Neuronal stem cell (in vitro differentiated cells): ENCODE results near the gene EMB.
"Not testable (repeated sequence)": the region's sequence is repeated elsewhere in the genome, so short reads cannot be mapped to it uniquely, and the experiment has no call there.

ENCODE experiments used
- DNase-seq: peaks from one replicate; pipeline ENCODE4 v3.0.0-alpha.2; 2013; ENCODE audit warnings: low spot score
- H2AFZ ChIP-seq: one replicate; pipeline ENCODE4 v1.6.1; 2013; ENCODE audit warnings: mild to moderate bottlenecking, low read length, inconsistent platforms
- H2AK5ac ChIP-seq: 2 replicates; pipeline ENCODE4 v1.6.1; 2013; ENCODE audit warnings: low read depth, mild to moderate bottlenecking, inconsistent platforms, low read length, moderate library complexity, mixed read lengths
- H2BK120ac ChIP-seq: 2 replicates; pipeline ENCODE4 v1.6.1; 2013; ENCODE audit warnings: low read depth, mild to moderate bottlenecking, inconsistent platforms, low read length, moderate library complexity, mixed read lengths
- H2BK12ac ChIP-seq: one replicate; pipeline ENCODE4 v1.6.1; 2013; ENCODE audit warnings: low read length, inconsistent platforms
- H2BK15ac ChIP-seq: 2 replicates; pipeline ENCODE4 v1.6.1; 2013; ENCODE audit warnings: mild to moderate bottlenecking, low read length, inconsistent platforms, mixed read lengths
- H2BK5ac ChIP-seq: one replicate; pipeline ENCODE4 v1.6.1; 2013; ENCODE audit warnings: inconsistent platforms, mild to moderate bottlenecking, low read length, moderate library complexity
- H3K14ac ChIP-seq: one replicate; pipeline ENCODE4 v1.6.1; 2013; ENCODE audit warnings: low read length, inconsistent platforms
- H3K18ac ChIP-seq: 2 replicates; pipeline ENCODE4 v1.6.1; 2013; ENCODE audit warnings: low read length, inconsistent platforms
- H3K23ac ChIP-seq: 2 replicates; pipeline ENCODE4 v1.6.1; 2013; ENCODE audit warnings: low read depth, mild to moderate bottlenecking, mixed read lengths, low read length, inconsistent platforms; ENCODE audit not compliant: poor library complexity
- H3K27ac ChIP-seq: replicated peaks from 3 replicates; pipeline ENCODE4 v1.5.1; 2013; ENCODE audit warnings: low read length, inconsistent platforms
- H3K27me3 ChIP-seq, 3 experiments: 2 replicates each; pipeline ENCODE4 v1.6.1; 2013; ENCODE audit warnings: low read length in 3 of 3, mild to moderate bottlenecking in 2 of 3, inconsistent platforms in 1 of 3, low read depth in 1 of 3, mixed read lengths in 1 of 3, moderate library complexity in 1 of 3; ENCODE audit not compliant: control insufficient read depth in 3 of 3, insufficient read depth in 3 of 3
- H3K36me3 ChIP-seq, 2 donors: replicated peaks in 1 of 2; 2 replicates each; pipeline ENCODE4 v1.6.1; 2013; ENCODE audit warnings: low read length in 2 of 2; ENCODE audit not compliant: control insufficient read depth in 2 of 2, insufficient read depth in 2 of 2
- H3K4ac ChIP-seq: 2 replicates; pipeline ENCODE4 v1.6.1; 2013; ENCODE audit warnings: inconsistent platforms, mild to moderate bottlenecking, low read length, moderate library complexity
- H3K4me1 ChIP-seq, 2 donors: 1 replicate in 1 of 2; 2 replicates in 1 of 2; pipeline ENCODE4 v1.6.1; 2013; ENCODE audit warnings: low read length in 2 of 2, low read depth in 1 of 2; ENCODE audit not compliant: control insufficient read depth in 2 of 2, insufficient read depth in 1 of 2
- H3K4me2 ChIP-seq: one replicate; pipeline ENCODE4 v1.6.1; 2013; ENCODE audit warnings: mild to moderate bottlenecking, low read length, inconsistent platforms; ENCODE audit not compliant: insufficient read depth, poor library complexity, severe bottlenecking
- H3K4me3 ChIP-seq, 2 donors: 2 replicates each; pipeline ENCODE4 v1.5.1; 2013; ENCODE audit warnings: low read length in 2 of 2, mild to moderate bottlenecking in 2 of 2, inconsistent platforms in 1 of 2, moderate library complexity in 1 of 2
- H3K79me1 ChIP-seq: one replicate; pipeline ENCODE4 v1.6.1; 2013; ENCODE audit warnings: low read depth, mild to moderate bottlenecking, inconsistent platforms, low read length, moderate library complexity
- H3K9ac ChIP-seq: one replicate; pipeline ENCODE4 v1.6.1; 2013; ENCODE audit warnings: mild to moderate bottlenecking, low read depth, low read length, inconsistent platforms; ENCODE audit not compliant: poor library complexity
- H3K9me3 ChIP-seq, 2 donors: replicated peaks in 1 of 2; 2 replicates each; pipeline versions ENCODE3 to v1.6.1; 2013; ENCODE audit warnings: low read length in 2 of 2, mild to moderate bottlenecking in 2 of 2, inconsistent platforms in 1 of 2, low read depth in 1 of 2, mixed read lengths in 1 of 2, moderate library complexity in 1 of 2; ENCODE audit not compliant: control insufficient read depth in 2 of 2, insufficient read depth in 1 of 2
- H4K8ac ChIP-seq: one replicate; pipeline ENCODE4 v1.6.1; 2013; ENCODE audit warnings: low read depth, mild to moderate bottlenecking, inconsistent platforms, low read length, moderate library complexity
- H4K91ac ChIP-seq: one replicate; pipeline ENCODE4 v1.6.1; 2013; ENCODE audit warnings: low read length, low read depth, mild to moderate bottlenecking, inconsistent platforms; ENCODE audit not compliant: poor library complexity
- WGBS, 2 donors: extraction: QIAGEN DNeasy Blood & Tissue Kit; methylation state at CpG; one replicate each; pipeline ENCODE4 v1.1.7; 2013; ENCODE audit warnings: missing lambda C conversion rate in 2 of 2, mixed read lengths in 1 of 2; ENCODE audit not compliant: insufficient read length in 2 of 2, insufficient replicate concordance in 1 of 2; ENCODE audit errors: extremely low coverage in 2 of 2; 5-methylcytosine and 5-hydroxymethylcytosine counted together

Gene EMB

GRCh38 chr5:50458372-50458771 lies 17.3 kb upstream of the EMB start:
- H3K23ac ChIP-seq, H3K14ac ChIP-seq, H2BK15ac ChIP-seq, H3K9me3 ChIP-seq, DNase-seq, H3K9ac ChIP-seq, H3K4me2 ChIP-seq, H3K36me3 ChIP-seq, H2BK5ac ChIP-seq, H2BK120ac ChIP-seq, H3K27me3 ChIP-seq, H2BK12ac ChIP-seq, H2AFZ ChIP-seq, H2AK5ac ChIP-seq, H3K18ac ChIP-seq, H3K27ac ChIP-seq, H3K79me1 ChIP-seq, H4K91ac ChIP-seq, H4K8ac ChIP-seq, H3K4me1 ChIP-seq, H3K4ac ChIP-seq, H3K4me3 ChIP-seq: not testable (repeated sequence)
- WGBS, 2 donors, result no CpG with 5 or more reads among the region's 9 CpGs

GRCh38 chr5:50449241-50449640 lies 8.2 kb upstream of the EMB start:
- H3K27me3 ChIP-seq, H3K36me3 ChIP-seq, H4K91ac ChIP-seq, H4K8ac ChIP-seq, H3K4me1 ChIP-seq, H2BK120ac ChIP-seq, H3K9me3 ChIP-seq, H3K9ac ChIP-seq, H2BK12ac ChIP-seq, H3K14ac ChIP-seq, H2BK15ac ChIP-seq, H3K4ac ChIP-seq, H3K23ac ChIP-seq, H2BK5ac ChIP-seq, DNase-seq, H2AK5ac ChIP-seq, H3K4me3 ChIP-seq, H3K27ac ChIP-seq, H3K79me1 ChIP-seq, H3K4me2 ChIP-seq, H3K18ac ChIP-seq, H2AFZ ChIP-seq: not testable (repeated sequence)
- no CpG with 5 or more reads among the region's 3 CpGs for WGBS, 2 donors

GRCh38 chr5:50447941-50448340 lies 6.9 kb upstream of the EMB start:
- no peak overlapping the region for H2BK5ac ChIP-seq
- no peak for DNase-seq
- no peak overlapping the region for H4K91ac ChIP-seq
- H2BK120ac ChIP-seq, result no peak overlapping the region
- no peak overlapping the region for H3K27ac ChIP-seq
- peaks cover 0 to 4% (median 0%) of the 10 kb centered on the region in 3 experiments for H3K27me3 ChIP-seq
- no peaks in the 10 kb centered on the region for H3K36me3 ChIP-seq
- no CpG with 5 or more reads among the region's 7 CpGs for WGBS, 2 donors
- H3K23ac ChIP-seq, result no peak overlapping the region
- H3K79me1 ChIP-seq, result no peaks in the 10 kb centered on the region
- no peak overlapping the region for H3K18ac ChIP-seq
- H3K9me3 ChIP-seq, result no peaks in the 10 kb centered on the region
- H3K14ac ChIP-seq, result no peak overlapping the region
- no peak overlapping the region for H2AFZ ChIP-seq
- H2BK15ac ChIP-seq, result no peak overlapping the region
- no peak overlapping the region for H4K8ac ChIP-seq
- H3K4me3 ChIP-seq, result no peak overlapping the region
- H2AK5ac ChIP-seq, result no peak overlapping the region
- H3K9ac ChIP-seq, result no peak overlapping the region
- H2BK12ac ChIP-seq, result no peak overlapping the region
- no peaks in the 10 kb centered on the region for H3K4me1 ChIP-seq
- H3K4ac ChIP-seq, result no peak overlapping the region
- no peak overlapping the region for H3K4me2 ChIP-seq

- no peak overlapping the region for H2BK12ac ChIP-seq
- no peak overlapping the region for H4K8ac ChIP-seq
- H3K4me2 ChIP-seq, result no peak overlapping the region
- H3K36me3 ChIP-seq, result no peaks in the 10 kb centered on the region
- no peak overlapping the region for H3K14ac ChIP-seq
- no peak overlapping the region for H4K91ac ChIP-seq
- H3K18ac ChIP-seq, result no peak overlapping the region
- H3K9ac ChIP-seq, result no peak overlapping the region
- no peak overlapping the region for H2AFZ ChIP-seq
- peaks cover 0 to 11% (median 0%) of the 10 kb centered on the region in 3 experiments for H3K27me3 ChIP-seq
- no peak overlapping the region for H2BK5ac ChIP-seq
- H3K9me3 ChIP-seq, result no peaks in the 10 kb centered on the region
- H3K23ac ChIP-seq, result no peak overlapping the region
- no peak overlapping the region for H2BK15ac ChIP-seq
- no peaks in the 10 kb centered on the region for H3K79me1 ChIP-seq
- H2AK5ac ChIP-seq, result no peak overlapping the region
- DNase-seq, result no peak
- no peak overlapping the region for H3K27ac ChIP-seq
- no peak overlapping the region for H3K4ac ChIP-seq
- H2BK120ac ChIP-seq, result no peak overlapping the region
- H3K4me1 ChIP-seq, result no peaks in the 10 kb centered on the region
- H3K4me3 ChIP-seq, result no peak overlapping the region
These were observed 6.1 kb upstream of the EMB start for GRCh38 chr5:50447228-50447627.
